ENCODE measurements around the gene CHD8. TPM values are rescaled to one million over a fixed set of nuclear protein-coding genes. Genes with fewer than 3 reads are reported as not detected.

Gene CHD8
- total and polyA plus RNA-seq, 2 of the 13 experiments (the other 11 are each of a cell fraction or from before 2014, with no cell fraction given): 35.1 to 79.6 TPM

DNA sequence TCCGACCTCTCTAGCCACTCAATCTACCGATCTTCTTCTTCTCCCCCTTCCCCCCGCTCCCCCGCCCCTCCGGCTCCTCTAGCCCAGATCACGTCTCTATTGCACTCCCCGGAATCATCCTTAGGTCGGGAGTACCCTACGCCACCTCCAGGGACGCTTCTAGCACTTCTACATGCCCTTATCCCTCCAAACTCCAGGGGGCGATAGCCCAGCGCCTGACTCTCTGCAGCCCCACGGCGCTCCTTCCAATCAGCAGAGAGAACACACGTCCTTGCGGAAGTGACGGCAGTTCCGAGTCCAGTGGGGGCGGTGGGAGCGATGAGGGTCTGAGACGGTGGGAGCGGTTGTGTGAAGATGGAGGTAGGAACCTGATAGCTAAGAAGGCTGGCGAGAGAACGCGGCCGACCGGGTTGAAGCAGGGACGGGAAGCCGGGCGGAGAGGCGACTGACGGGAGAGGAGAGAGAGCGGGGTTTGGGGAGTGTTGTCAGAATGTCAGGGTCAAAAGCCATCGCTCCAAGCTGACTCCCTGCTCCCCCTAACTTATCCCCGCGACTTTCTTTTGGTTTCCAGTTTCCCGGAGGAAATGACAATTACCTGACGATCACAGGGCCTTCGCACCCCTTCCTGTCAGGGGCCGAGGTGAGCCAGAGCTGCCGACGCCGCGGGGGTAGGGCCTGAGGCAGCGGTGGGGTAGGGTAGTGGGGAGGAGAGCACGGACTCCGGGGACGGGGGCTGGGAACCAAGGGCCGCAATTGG, 21.2 kb upstream of the CHD8 start, which contains the start of the genes RAB2B and TOX4 (continued):
- TF ChIP-seq, protein P1, sequence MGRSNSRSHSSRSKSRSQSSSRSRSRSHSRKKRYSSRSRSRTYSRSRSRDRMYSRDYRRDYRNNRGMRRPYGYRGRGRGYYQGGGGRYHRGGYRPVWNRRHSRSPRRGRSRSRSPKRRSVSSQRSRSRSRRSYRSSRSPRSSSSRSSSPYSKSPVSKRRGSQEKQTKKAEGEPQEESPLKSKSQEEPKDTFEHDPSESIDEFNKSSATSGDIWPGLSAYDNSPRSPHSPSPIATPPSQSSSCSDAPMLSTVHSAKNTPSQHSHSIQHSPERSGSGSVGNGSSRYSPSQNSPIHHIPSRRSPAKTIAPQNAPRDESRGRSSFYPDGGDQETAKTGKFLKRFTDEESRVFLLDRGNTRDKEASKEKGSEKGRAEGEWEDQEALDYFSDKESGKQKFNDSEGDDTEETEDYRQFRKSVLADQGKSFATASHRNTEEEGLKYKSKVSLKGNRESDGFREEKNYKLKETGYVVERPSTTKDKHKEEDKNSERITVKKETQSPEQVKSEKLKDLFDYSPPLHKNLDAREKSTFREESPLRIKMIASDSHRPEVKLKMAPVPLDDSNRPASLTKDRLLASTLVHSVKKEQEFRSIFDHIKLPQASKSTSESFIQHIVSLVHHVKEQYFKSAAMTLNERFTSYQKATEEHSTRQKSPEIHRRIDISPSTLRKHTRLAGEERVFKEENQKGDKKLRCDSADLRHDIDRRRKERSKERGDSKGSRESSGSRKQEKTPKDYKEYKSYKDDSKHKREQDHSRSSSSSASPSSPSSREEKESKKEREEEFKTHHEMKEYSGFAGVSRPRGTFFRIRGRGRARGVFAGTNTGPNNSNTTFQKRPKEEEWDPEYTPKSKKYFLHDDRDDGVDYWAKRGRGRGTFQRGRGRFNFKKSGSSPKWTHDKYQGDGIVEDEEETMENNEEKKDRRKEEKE (IDR thresholded peaks at IDR 0.05): no peak
- TF ChIP-seq ZNF282 (IDR thresholded peaks at IDR 0.05; ENCODE audit: partially characterized antibody): no peak
- TF ChIP-seq HNRNPK (IDR thresholded peaks at IDR 0.05; ENCODE audit: low read depth, low read length, poor library complexity, severe bottlenecking): no peak
- no peak for TF ChIP-seq ZNF354B (CRISPR knock-in tag; IDR thresholded peaks at IDR 0.05)
- TF ChIP-seq, protein P2, sequence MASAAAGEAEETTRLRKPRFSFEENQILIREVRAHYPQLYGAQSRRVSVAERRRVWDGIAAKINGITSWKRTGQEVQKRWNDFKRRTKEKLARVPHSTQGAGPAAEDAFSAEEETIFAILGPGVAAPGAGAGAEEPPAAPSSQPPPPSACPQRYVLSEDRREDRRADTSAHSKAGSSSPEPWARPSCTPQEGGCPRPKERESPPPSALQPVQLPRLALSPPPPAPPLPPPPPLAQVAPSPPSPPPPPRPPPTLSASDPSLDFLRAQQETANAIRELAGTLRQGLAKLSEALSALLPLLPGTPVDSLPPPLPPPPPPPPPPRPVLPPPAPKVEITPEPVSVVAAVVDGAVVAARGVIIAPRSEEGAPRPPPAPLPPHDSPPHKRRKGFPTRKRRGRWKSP (CRISPR knock-in tag; IDR thresholded peaks at IDR 0.05): peak; percentile 8; the same call in 1 of the 2 replicates
- no peak; the same call in 1 of the 2 replicates for TF ChIP-seq BRCA1 (CRISPR knock-in tag; IDR thresholded peaks at IDR 0.05)
- TF ChIP-seq ZNF326 (CRISPR knock-in tag; IDR thresholded peaks at IDR 0.05; ENCODE audit: borderline replicate concordance): no peak
- peak; percentile 94 for TF ChIP-seq ZNF614 (CRISPR knock-in tag; IDR thresholded peaks at IDR 0.05; ENCODE audit: borderline replicate concordance)
- TF ChIP-seq ZKSCAN5 (CRISPR knock-in tag; IDR thresholded peaks at IDR 0.05): 0 out of 2 replicates have a peak, but pooled peaks have one; percentile 10
- no peak for TF ChIP-seq SCMH1 (CRISPR knock-in tag; IDR thresholded peaks at IDR 0.05; ENCODE audit: borderline replicate concordance)
- 0 out of 2 replicates have a peak, but pooled peaks have one; percentile 73 for TF ChIP-seq BRD4 (CRISPR knock-in tag; IDR thresholded peaks at IDR 0.05)
- peak; percentile 85; the same call in 1 of the 2 replicates for TF ChIP-seq ZNF383 (CRISPR knock-in tag; IDR thresholded peaks at IDR 0.05; ENCODE audit: borderline replicate concordance)
- TF ChIP-seq EHMT2 (IDR thresholded peaks at IDR 0.05; ENCODE audit: borderline replicate concordance, low read depth, low read length): peak; percentile 63; the same call in 1 of the 2 replicates
- TF ChIP-seq, protein P3, sequence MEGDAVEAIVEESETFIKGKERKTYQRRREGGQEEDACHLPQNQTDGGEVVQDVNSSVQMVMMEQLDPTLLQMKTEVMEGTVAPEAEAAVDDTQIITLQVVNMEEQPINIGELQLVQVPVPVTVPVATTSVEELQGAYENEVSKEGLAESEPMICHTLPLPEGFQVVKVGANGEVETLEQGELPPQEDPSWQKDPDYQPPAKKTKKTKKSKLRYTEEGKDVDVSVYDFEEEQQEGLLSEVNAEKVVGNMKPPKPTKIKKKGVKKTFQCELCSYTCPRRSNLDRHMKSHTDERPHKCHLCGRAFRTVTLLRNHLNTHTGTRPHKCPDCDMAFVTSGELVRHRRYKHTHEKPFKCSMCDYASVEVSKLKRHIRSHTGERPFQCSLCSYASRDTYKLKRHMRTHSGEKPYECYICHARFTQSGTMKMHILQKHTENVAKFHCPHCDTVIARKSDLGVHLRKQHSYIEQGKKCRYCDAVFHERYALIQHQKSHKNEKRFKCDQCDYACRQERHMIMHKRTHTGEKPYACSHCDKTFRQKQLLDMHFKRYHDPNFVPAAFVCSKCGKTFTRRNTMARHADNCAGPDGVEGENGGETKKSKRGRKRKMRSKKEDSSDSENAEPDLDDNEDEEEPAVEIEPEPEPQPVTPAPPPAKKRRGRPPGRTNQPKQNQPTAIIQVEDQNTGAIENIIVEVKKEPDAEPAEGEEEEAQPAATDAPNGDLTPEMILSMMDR (CRISPR knock-in tag; IDR thresholded peaks at IDR 0.05): peak; percentile 99
- TF ChIP-seq ATRX (CRISPR knock-in tag; IDR thresholded peaks at IDR 0.05; ENCODE audit: borderline replicate concordance): no peak
- peak; percentile 61 for TF ChIP-seq SMC3 (IDR thresholded peaks at IDR 0.05; ENCODE audit: low read length)
- peak; percentile 97 for TF ChIP-seq KMT2B (CRISPR knock-in tag; IDR thresholded peaks at IDR 0.05)
- 0 out of 2 replicates have a peak, but pooled peaks have one; percentile 73 for TF ChIP-seq ZNF713 (CRISPR knock-in tag; IDR thresholded peaks at IDR 0.05)
- no peak for TF ChIP-seq KDM6A (CRISPR knock-in tag; IDR thresholded peaks at IDR 0.05; ENCODE audit: low read depth)
- TF ChIP-seq, protein P4, sequence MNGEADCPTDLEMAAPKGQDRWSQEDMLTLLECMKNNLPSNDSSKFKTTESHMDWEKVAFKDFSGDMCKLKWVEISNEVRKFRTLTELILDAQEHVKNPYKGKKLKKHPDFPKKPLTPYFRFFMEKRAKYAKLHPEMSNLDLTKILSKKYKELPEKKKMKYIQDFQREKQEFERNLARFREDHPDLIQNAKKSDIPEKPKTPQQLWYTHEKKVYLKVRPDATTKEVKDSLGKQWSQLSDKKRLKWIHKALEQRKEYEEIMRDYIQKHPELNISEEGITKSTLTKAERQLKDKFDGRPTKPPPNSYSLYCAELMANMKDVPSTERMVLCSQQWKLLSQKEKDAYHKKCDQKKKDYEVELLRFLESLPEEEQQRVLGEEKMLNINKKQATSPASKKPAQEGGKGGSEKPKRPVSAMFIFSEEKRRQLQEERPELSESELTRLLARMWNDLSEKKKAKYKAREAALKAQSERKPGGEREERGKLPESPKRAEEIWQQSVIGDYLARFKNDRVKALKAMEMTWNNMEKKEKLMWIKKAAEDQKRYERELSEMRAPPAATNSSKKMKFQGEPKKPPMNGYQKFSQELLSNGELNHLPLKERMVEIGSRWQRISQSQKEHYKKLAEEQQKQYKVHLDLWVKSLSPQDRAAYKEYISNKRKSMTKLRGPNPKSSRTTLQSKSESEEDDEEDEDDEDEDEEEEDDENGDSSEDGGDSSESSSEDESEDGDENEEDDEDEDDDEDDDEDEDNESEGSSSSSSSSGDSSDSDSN (CRISPR knock-in tag; IDR thresholded peaks at IDR 0.05): peak; percentile 62
- peak; percentile 61; the same call in 1 of the 2 replicates for TF ChIP-seq ZNF235 (CRISPR knock-in tag; IDR thresholded peaks at IDR 0.05; ENCODE audit: borderline replicate concordance)
- 0 out of 2 replicates have a peak, but pooled peaks have one; percentile 66 for TF ChIP-seq ZNF264 (CRISPR knock-in tag; IDR thresholded peaks at IDR 0.05)
